H1 (cell line): ENCODE measurements around the gene ITGAV. TPM values are rescaled to one million over a fixed set of nuclear protein-coding genes. Genes with fewer than 3 reads are reported as not detected.

Experiments used
- CTCF ChIA-PET: fragments of 300-600 bp; sonication (Branson Sonifier 250); formaldehyde crosslinking; loops from one replicate; lab custom pipeline; 2021; ENCODE audit not compliant: partially characterized antibody; lab: Charles Lee
- POLR2A ChIA-PET: fragments of 300-600 bp; sonication (Branson Sonifier 250); formaldehyde crosslinking; loops from one replicate; lab custom pipeline; 2021; ENCODE audit warnings: inconsistent platforms; ENCODE audit not compliant: partially characterized antibody; lab: Charles Lee
- DNase-seq, 2 experiments: peaks; one replicate each; pipeline versions ENCODE4 v3.0.0 to v3.0.0-alpha.2; 2010 to 2022; ENCODE audit warnings: low spot score in 2 of 2, low read depth in 1 of 2, mixed read lengths in 1 of 2
- FAIRE-seq: peaks from 2 replicates; lab custom pipeline; 2011; peaks lifted over from hg19 to GRCh38; lab: Jason Lieb, UNC
- H2AFZ ChIP-seq: 2 replicates; pipeline ENCODE4 v1.8.1; 2012; ENCODE audit warnings: low read length, inconsistent platforms
- H2AK5ac ChIP-seq: 2 replicates; pipeline ENCODE4 v1.6.1; 2013; ENCODE audit warnings: low read depth, low read length
- H2BK120ac ChIP-seq: replicated peaks from 2 replicates; pipeline ENCODE3; 2013; ENCODE audit warnings: low read depth, low read length, inconsistent platforms
- H2BK12ac ChIP-seq: 2 replicates; pipeline ENCODE4 v1.6.1; 2013; ENCODE audit warnings: low read depth, low read length
- H2BK15ac ChIP-seq: 2 replicates; pipeline ENCODE4 v1.6.1; 2013; ENCODE audit warnings: low read length
- H2BK20ac ChIP-seq: 2 replicates; pipeline ENCODE4 v1.6.1; 2013; ENCODE audit warnings: low read length
- H2BK5ac ChIP-seq: 2 replicates; pipeline ENCODE4 v1.6.1; 2013; ENCODE audit warnings: low read depth, low read length
- H3K14ac ChIP-seq: 2 replicates; pipeline ENCODE4 v1.6.1; 2013; ENCODE audit warnings: inconsistent platforms; ENCODE audit not compliant: insufficient read length
- H3K18ac ChIP-seq: 2 replicates; pipeline ENCODE4 v1.6.1; 2013; ENCODE audit warnings: low read length; ENCODE audit errors: extremely low read depth
- H3K23ac ChIP-seq: 2 replicates; pipeline ENCODE4 v1.6.1; 2013; ENCODE audit warnings: inconsistent platforms; ENCODE audit not compliant: insufficient read length
- H3K23me2 ChIP-seq: 2 replicates; pipeline ENCODE4 v1.6.1; 2013; ENCODE audit warnings: low read depth, low read length
- H3K27ac ChIP-seq: 2 replicates; pipeline ENCODE4 v1.6.1; 2011; ENCODE audit warnings: low read depth, low read length, inconsistent platforms
- H3K27me3 ChIP-seq, 4 experiments: replicated peaks in 1 of 4; 1 replicate in 1 of 4; 2 replicates in 3 of 4; pipeline versions ENCODE4 v1.6.1 to v1.8.1; 2011 to 2013; ENCODE audit warnings: low read length in 3 of 4, mild to moderate bottlenecking in 3 of 4, inconsistent platforms in 2 of 4, mixed read lengths in 2 of 4, moderate library complexity in 1 of 4; ENCODE audit not compliant: control insufficient read depth in 3 of 4, insufficient read depth in 3 of 4; ENCODE audit errors: extremely low read depth in 1 of 4
- H3K36me3 ChIP-seq, 4 experiments: 2 replicates each; pipeline versions ENCODE4 v1.6.1 to v1.8.1; 2011 to 2013; ENCODE audit warnings: mild to moderate bottlenecking in 4 of 4, low read length in 3 of 4, moderate library complexity in 2 of 4, control low read depth in 1 of 4, inconsistent platforms in 1 of 4; ENCODE audit not compliant: insufficient read depth in 4 of 4, control insufficient read depth in 2 of 4
- H3K4ac ChIP-seq: replicated peaks from 2 replicates; pipeline ENCODE3; 2013; ENCODE audit warnings: low read length, low read depth, mixed read lengths, inconsistent platforms; ENCODE audit not compliant: insufficient read length
- H3K4me1 ChIP-seq, 4 experiments: replicated peaks in 1 of 4; 1 replicate in 1 of 4; 2 replicates in 3 of 4; pipeline versions ENCODE4 v1.6.1 to v1.8.1; 2011 to 2013; ENCODE audit warnings: low read length in 3 of 4, inconsistent platforms in 2 of 4, mixed read lengths in 1 of 4; ENCODE audit not compliant: insufficient read depth in 4 of 4, control insufficient read depth in 3 of 4
- H3K4me2 ChIP-seq, 2 experiments: 2 replicates each; pipeline versions ENCODE4 v1.6.1 to v1.8.1; 2011 to 2013; ENCODE audit warnings: low read depth in 2 of 2, low read length in 2 of 2, control low read depth in 1 of 2, inconsistent platforms in 1 of 2, mild to moderate bottlenecking in 1 of 2; ENCODE audit not compliant: insufficient read depth in 1 of 2
- H3K4me3 ChIP-seq, 4 experiments: fragments of 200-600, 300-600 bp in 1 of 4; sonication (generic), shearing (Covaris generic), sonication (Bioruptor Twin) in 1 of 4; 2 replicates each; pipeline versions ENCODE4 v1.5.1 to v1.8.1; 2011 to 2016; ENCODE audit warnings: low read length in 4 of 4, low read depth in 3 of 4, control low read depth in 2 of 4, inconsistent platforms in 2 of 4, mild to moderate bottlenecking in 2 of 4, mixed read lengths in 1 of 4, moderate library complexity in 1 of 4; ENCODE audit not compliant: insufficient read depth in 2 of 4; ENCODE audit errors: extremely low read depth in 1 of 4
- H3K56ac ChIP-seq: replicated peaks from 2 replicates; pipeline ENCODE3; 2013; ENCODE audit warnings: low read depth, mild to moderate bottlenecking, mixed read lengths, low read length, inconsistent platforms; ENCODE audit not compliant: insufficient read length
- H3K79me1 ChIP-seq: 2 replicates; pipeline ENCODE4 v1.6.1; 2013; ENCODE audit warnings: low read depth, low read length, control low read depth
- H3K79me2 ChIP-seq, 2 experiments: 2 replicates each; pipeline versions ENCODE4 v1.6.1 to v1.8.1; 2012 to 2013; ENCODE audit warnings: low read length in 2 of 2, mild to moderate bottlenecking in 2 of 2, inconsistent platforms in 1 of 2; ENCODE audit not compliant: insufficient read depth in 2 of 2, control insufficient read depth in 1 of 2
- H3K9ac ChIP-seq, 4 experiments: replicated peaks in 1 of 4; 1 replicate in 1 of 4; 2 replicates in 3 of 4; pipeline versions ENCODE4 v1.6.1 to v1.8.1; 2011 to 2013; ENCODE audit warnings: low read depth in 3 of 4, low read length in 3 of 4, control low read depth in 2 of 4, mild to moderate bottlenecking in 2 of 4, moderate library complexity in 2 of 4, inconsistent platforms in 1 of 4; ENCODE audit errors: extremely low read depth in 1 of 4
- H3K9me3 ChIP-seq, 2 experiments: 2 replicates each; pipeline versions ENCODE4 v1.6.1 to v1.8.1; 2012 to 2013; ENCODE audit warnings: mild to moderate bottlenecking in 2 of 2, moderate library complexity in 2 of 2, control low read depth in 1 of 2, inconsistent platforms in 1 of 2, low read depth in 1 of 2, low read length in 1 of 2, mixed read lengths in 1 of 2; ENCODE audit not compliant: insufficient read depth in 2 of 2
- H4K20me1 ChIP-seq, 2 experiments: replicated peaks in 1 of 2; 2 replicates each; pipeline versions ENCODE3 to v1.8.1; 2011 to 2013; ENCODE audit warnings: inconsistent platforms in 2 of 2, low read length in 2 of 2, mild to moderate bottlenecking in 1 of 2; ENCODE audit not compliant: insufficient read depth in 2 of 2, control insufficient read depth in 1 of 2
- H4K5ac ChIP-seq: 2 replicates; pipeline ENCODE4 v1.6.1; 2013; ENCODE audit warnings: low read length, low read depth, mixed read lengths, inconsistent platforms; ENCODE audit not compliant: insufficient read length
- H4K8ac ChIP-seq: 2 replicates; pipeline ENCODE4 v1.8.0; 2013; ENCODE audit warnings: mild to moderate bottlenecking, moderate library complexity, low read length, inconsistent platforms; ENCODE audit not compliant: insufficient read depth; ENCODE audit errors: extremely low read depth
- H4K91ac ChIP-seq: replicated peaks from 2 replicates; pipeline ENCODE3; 2013; ENCODE audit warnings: low read length, mixed read lengths, inconsistent platforms; ENCODE audit not compliant: insufficient read length
- SUZ12 ChIP-seq: fragments of 200-600 bp; sonication (generic); IDR thresholded peaks from 2 replicates; pipeline ENCODE4 v1.6.1; 2012; ENCODE audit warnings: mild to moderate bottlenecking, inconsistent platforms, low read length, moderate library complexity, mixed read lengths
- WGBS, 2 experiments: shearing (Covaris generic) in 1 of 2; methylation state at CpG; one replicate each; pipeline versions ENCODE4 v1.1.6 to v1.1.7; 2013 to 2015; ENCODE audit warnings: low lambda C conversion rate in 2 of 2, mixed read lengths in 2 of 2, inconsistent platforms in 1 of 2, low coverage in 1 of 2, missing lambda C conversion rate in 1 of 2; ENCODE audit not compliant: insufficient replicate concordance in 2 of 2, insufficient coverage in 1 of 2, insufficient read length in 1 of 2; ENCODE audit errors: extremely low coverage in 1 of 2, missing lambda C conversion rate in 1 of 2; 5-methylcytosine and 5-hydroxymethylcytosine counted together
- polyA plus RNA-seq, 7 experiments: library from polyadenylated mRNA; depleted of rRNA in 3 of 7; stranded (reverse) in 5 of 7; unstranded in 2 of 7; fragments of >200 nt in 5 of 7; fragments of 200-250 nt in 2 of 7; gene quantifications; 1 replicate in 5 of 7; 2 replicates in 1 of 7; 4 replicates in 1 of 7; pipeline versions ENCODE4 v1.2.1 to v1.2.3, GENCODE V29; 2011 to 2013; ENCODE audit warnings: missing spikeins in 2 of 7, mixed read lengths in 2 of 7
- total RNA-seq: library from RNA; stranded (reverse); fragmentation: NEBNext Ultra II Directional; extraction: Animal tissue kit (Norgen Biotek cat#: 25700); gene quantifications from 2 replicates; pipeline ENCODE4 v1.2.1, GENCODE V29; 2021

The ITGAV gene
- total and polyA plus RNA-seq, 2 of the 8 experiments (the other 6 are each of a cell fraction or from before 2014, with no cell fraction given) = 11.7 to 42.4 TPM

DNA sequence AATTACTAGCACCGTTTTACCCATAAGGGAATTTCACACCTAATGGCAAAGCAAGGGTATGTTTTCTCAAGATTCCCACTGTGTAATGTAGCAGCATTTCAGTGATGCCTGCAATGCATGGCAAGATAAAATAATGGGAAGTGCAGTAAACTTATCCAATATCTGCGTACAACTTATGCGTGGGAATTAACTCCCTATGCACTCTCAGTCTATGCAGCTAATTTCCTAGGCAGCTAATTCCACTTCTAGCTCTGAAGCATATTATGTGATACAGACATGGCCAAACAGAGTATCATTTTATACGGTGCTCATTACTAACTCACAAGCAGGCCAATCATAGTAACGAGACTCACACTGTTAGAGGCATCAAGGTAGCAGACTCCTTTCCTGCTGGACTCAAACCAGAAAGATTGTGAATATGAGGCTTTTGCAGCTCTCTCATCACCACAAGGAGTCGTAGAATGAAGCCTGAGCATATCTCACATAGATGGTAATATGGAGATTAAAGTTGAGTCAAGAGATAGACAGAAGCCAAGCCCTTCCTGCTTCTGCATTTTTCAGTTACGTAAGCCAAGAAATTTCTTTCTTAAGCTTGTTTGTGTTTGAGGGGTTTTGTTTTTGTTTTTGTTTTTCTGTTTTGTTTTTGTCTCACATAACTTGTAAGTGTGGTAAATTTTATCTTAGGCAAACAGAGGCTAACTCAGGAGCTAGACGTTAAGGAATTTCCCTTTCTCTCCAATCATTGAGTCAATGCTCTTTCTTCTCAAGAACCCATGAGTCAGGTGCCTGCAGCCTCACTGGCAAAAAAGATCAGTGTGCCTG, 34.8 kb upstream of the ITGAV start:
- no peak overlapping the region for H3K27ac ChIP-seq
- FAIRE-seq = no peak
- no peaks in the 10 kb centered on the region for H3K79me2 ChIP-seq
- no peak overlapping the region for H3K23ac ChIP-seq
- H3K4me1 ChIP-seq = no peaks in the 10 kb centered on the region
- no peak overlapping the region for H4K5ac ChIP-seq
- H3K4ac ChIP-seq = no peak overlapping the region
- TF ChIP-seq SUZ12 = no peak
- 88% methylated on average over 8 of the region's 8 CpGs; no CpG with 5 or more reads in 1 of the 2 experiments for WGBS, 2 experiments
- H3K18ac ChIP-seq = no peak overlapping the region
- H3K27me3 ChIP-seq = no peaks in the 10 kb centered on the region
- H2BK15ac ChIP-seq = no peak overlapping the region
- no peak overlapping the region for H2BK12ac ChIP-seq
- H4K91ac ChIP-seq = no peak overlapping the region
- no peak overlapping the region for H3K56ac ChIP-seq
- ChIA-PET CTCF (interaction anchor here (1.2 to 1.3 kb wide), 3 partner anchors 10 to 50 kb away, joined by 4 to 6 read pairs (median 5); no protein-coding TSS in a partner anchor), POLR2A (no interaction called here)
- H3K79me1 ChIP-seq = no peaks in the 10 kb centered on the region
- H4K20me1 ChIP-seq = no peaks in the 10 kb centered on the region
- H3K9ac ChIP-seq = no peak overlapping the region
- H2AK5ac ChIP-seq = no peak overlapping the region
- no peak overlapping the region for H3K14ac ChIP-seq
- no peak overlapping the region for H2AFZ ChIP-seq
- H2BK20ac ChIP-seq = no peak overlapping the region
- H3K36me3 ChIP-seq = no peaks in the 10 kb centered on the region; a peak in 1 of 8 replicates
- no peak overlapping the region for H2BK120ac ChIP-seq
- H3K4me2 ChIP-seq = no peak overlapping the region
- H4K8ac ChIP-seq = no peak overlapping the region
- no peak overlapping the region for H3K4me3 ChIP-seq
- H2BK5ac ChIP-seq = no peak overlapping the region
- H3K23me2 ChIP-seq = no peaks in the 10 kb centered on the region; the same call in 1 of the 2 replicates
- DNase-seq = no peak
- H3K9me3 ChIP-seq = no peaks in the 10 kb centered on the region
